ENCODE measurements around the gene OR51V1. TPM values are rescaled to one million over a fixed set of nuclear protein-coding genes. Genes with fewer than 3 reads are reported as not detected.

The OR51V1 gene
- total RNA-seq, 1 donor from 2014 or later = not detected

- intact Hi-C loops (cut with micrococcal nuclease) = no loop called here
Observed at GRCh38 chr11:5230266-5230665, 29.8 kb upstream of the OR51V1 start.

DNA sequence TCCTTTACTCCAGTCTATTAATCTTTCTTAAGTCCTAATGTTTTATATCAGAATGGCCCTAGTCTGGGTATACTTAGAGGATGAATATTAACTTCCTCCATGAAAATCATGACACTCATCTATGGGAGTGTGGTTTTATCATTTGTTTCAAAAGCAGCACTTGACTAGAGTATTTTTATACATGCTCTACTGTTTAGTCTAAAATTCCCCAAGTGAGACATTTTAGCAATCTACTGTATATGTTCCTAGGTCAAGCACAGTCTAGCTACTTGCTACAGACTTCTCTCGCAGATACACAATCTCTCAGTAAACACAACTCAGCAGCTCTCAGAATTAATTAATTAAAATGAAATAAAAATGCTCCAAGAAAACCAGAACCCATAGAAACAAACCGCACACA, 29.3 kb upstream of the OR51V1 start:
- intact Hi-C loops (cut with micrococcal nuclease) = no loop called here

DNA sequence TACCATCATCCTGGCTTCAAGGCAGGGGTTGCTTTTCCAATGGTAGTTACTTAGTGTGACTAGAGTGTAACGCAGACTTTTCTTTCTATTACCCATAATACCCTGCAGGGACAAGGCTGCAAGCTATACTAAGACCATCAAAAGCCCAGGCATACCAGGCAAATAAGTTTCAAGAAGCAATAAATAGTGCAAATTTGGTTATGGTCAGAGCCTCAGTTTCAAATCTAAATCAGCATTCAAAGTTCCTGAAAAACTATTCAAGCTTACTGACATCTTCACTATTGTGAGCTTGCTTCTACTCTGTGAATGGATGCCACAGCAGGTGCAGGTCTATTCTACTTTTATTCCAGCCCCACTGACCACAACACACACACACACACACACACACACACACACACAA, 28.9 kb upstream of the OR51V1 start:
- intact Hi-C loops (cut with micrococcal nuclease) = no loop called here

- intact Hi-C loops (cut with micrococcal nuclease) = no loop called here
Observed at GRCh38 chr11:5228124-5228523, 27.6 kb upstream of the OR51V1 start.

DNA sequence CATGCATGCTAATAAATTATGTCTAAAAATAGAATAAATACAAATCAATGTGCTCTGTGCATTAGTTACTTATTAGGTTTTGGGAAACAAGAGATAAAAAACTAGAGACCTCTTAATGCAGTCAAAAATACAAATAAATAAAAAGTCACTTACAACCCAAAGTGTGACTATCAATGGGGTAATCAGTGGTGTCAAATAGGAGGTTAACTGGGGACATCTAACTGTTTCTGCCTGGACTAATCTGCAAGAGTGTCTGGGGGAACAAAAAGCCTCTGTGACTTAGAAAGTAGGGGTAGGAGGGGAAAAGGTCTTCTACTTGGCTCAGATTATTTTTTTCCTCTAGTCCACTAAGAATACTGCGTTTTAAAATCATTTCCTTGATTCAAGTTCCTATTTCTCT, 27.2 kb upstream of the OR51V1 start:
- intact Hi-C loops (cut with micrococcal nuclease) = no loop called here

DNA sequence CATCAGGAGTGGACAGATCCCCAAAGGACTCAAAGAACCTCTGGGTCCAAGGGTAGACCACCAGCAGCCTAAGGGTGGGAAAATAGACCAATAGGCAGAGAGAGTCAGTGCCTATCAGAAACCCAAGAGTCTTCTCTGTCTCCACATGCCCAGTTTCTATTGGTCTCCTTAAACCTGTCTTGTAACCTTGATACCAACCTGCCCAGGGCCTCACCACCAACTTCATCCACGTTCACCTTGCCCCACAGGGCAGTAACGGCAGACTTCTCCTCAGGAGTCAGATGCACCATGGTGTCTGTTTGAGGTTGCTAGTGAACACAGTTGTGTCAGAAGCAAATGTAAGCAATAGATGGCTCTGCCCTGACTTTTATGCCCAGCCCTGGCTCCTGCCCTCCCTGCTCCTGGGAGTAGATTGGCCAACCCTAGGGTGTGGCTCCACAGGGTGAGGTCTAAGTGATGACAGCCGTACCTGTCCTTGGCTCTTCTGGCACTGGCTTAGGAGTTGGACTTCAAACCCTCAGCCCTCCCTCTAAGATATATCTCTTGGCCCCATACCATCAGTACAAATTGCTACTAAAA, 26.3 kb upstream of the OR51V1 start, which contains the start of gene HBB:
TSS of gene HBB (minus strand) at position 340 of the 579 bp plus-strand sequence. CDS start at position 290, 50 bp downstream.
- intact Hi-C loops (cut with micrococcal nuclease) = no loop called here

DNA sequence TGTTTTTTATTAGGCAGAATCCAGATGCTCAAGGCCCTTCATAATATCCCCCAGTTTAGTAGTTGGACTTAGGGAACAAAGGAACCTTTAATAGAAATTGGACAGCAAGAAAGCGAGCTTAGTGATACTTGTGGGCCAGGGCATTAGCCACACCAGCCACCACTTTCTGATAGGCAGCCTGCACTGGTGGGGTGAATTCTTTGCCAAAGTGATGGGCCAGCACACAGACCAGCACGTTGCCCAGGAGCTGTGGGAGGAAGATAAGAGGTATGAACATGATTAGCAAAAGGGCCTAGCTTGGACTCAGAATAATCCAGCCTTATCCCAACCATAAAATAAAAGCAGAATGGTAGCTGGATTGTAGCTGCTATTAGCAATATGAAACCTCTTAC, 25.0 kb upstream of the OR51V1 start:
- intact Hi-C loops (cut with micrococcal nuclease) = no loop called here

GRCh38 chr11:5224538-5225479, 24.3 kb upstream of the OR51V1 start:
- intact Hi-C loops (cut with micrococcal nuclease) = no loop called here

- intact Hi-C loops (cut with micrococcal nuclease) = no loop called here
Observed at GRCh38 chr11:5223686-5224085, 23.2 kb upstream of the OR51V1 start.

DNA sequence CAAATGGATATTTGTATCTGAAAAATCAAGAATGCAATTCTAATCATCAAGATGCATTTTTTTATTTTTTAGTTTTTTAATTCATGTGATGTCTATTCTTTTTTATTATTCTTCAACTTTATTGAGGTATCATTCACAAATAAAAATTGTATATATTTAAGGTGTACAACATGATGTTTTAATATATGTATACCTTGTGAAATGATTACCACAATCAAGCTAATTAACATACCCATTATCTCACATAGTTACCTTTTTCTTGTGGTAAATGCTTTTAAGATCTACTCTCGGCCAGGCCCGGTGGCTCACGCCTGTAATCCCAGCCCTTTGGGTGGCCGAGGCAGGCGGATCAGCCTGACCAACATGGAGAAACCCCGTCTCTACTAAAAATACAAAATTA, 22.7 kb upstream of the OR51V1 start:
- intact Hi-C loops (cut with micrococcal nuclease) = no loop called here

DNA sequence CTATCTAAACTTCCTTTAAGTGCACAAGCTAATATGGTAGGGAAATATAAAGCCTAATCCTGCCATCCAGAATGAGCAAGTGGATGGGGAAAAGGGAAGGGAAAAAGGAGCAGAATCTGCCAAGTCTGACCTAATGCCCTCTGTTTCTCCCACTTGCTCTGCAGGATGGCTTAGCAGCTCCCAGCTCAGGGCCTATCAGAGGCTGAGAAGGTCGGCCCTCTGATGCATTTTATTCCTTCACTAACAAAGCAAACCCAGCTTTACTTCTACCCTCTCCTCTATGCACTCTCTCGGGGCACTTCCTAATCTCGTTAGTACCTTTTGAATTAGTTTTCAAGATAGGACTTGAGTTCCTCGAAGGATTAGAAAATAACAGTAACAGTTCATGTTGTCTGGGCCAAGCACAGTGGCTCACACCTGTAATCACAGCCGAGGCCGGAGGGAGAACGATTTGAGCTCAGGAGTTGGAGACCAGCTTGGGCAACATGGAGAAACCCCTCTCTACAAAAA, 9.9 kb upstream of the OR51V1 start:
- intact Hi-C loops (cut with micrococcal nuclease) = no loop called here

DNA sequence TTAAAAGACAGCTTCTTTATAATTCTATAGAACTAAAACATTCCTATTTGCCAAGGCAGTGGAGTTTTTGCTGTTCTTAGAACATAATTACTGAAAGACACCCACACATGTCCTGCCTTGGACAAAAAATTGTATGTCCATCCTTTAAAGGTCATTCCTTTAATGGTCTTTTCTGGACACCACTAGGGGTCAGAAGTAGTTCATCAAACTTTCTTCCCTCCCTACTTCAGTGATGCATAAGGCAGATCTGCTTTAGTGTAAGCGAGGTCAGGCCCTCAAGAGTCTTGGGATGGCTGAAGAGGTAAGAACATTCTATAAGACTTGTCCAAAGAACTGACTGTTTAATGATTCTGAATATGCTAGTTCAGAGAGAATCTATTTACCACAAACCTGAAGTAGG, 4.3 kb upstream of the OR51V1 start:
- intact Hi-C loops (cut with micrococcal nuclease) = loop anchor here (5.0 kb wide), 1 partner anchor 88 kb away; no protein-coding TSS in a partner anchor

DNA sequence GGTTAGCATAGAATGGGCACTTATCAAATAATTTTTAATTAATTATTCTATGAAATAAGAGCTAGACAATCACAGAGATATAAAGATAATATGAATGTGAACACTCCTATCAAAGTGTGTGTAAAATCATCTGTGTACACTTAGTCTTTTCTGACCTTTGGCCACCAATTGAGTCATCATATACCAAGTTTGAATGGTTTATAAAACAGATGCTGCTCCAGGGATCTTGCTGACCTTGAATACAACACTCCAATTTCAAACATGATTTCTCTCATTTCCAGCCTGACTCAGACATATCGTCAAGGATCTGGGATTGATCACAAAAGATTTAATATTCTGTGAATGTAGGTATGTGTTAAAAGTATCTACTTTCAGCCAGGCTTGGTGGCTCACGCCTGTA, 2.9 kb upstream of the OR51V1 start:
- intact Hi-C loops (cut with micrococcal nuclease) = no loop called here

GRCh38 chr11:5198285-5198684, 2.2 kb downstream of the OR51V1 start:
- intact Hi-C loops (cut with micrococcal nuclease) = no loop called here

DNA sequence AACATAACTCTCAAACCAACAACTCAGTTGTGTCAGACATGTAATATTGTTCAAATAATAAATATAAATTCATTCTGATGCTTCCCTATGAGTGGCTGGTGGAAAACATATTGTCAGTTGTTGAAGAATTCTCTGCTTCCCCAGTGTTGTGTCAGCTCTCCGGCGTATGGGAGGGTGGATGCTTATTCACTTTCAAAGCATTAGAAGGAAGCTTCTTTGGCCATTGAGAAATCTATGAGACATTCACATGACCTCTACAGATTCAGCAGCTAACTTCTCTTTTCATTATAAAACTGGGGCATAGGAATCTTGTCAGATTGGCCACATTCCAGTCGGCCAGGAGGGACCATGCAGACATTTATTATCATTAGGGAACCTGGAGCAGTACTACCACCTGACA, 2.9 kb downstream of the OR51V1 start:
- intact Hi-C loops (cut with micrococcal nuclease) = no loop called here

DNA sequence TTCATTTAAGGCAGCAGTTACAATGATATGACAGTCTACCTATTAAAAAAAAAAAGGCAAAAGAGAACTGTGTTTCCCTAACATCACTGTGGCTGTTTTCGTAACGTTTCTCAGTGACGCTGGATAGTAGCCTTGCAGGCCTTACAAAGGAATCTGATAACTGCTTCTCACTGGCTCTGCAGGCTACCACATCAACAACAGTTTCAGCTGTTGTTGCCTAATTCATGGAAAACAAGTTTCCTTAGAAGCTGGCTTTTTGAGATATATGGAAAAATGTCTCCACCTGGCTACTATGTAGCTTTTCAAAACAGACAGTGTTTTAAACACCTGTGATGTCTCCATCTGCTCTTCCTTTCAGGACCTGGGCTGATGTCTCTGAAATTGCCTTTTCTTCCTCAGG, 3.8 kb downstream of the OR51V1 start:
- intact Hi-C loops (cut with micrococcal nuclease) = no loop called here

- intact Hi-C loops (cut with micrococcal nuclease) = no loop called here
Observed at GRCh38 chr11:5196067-5196466, 4.4 kb downstream of the OR51V1 start.

GRCh38 chr11:5192738-5193137, 7.7 kb downstream of the OR51V1 start:
- intact Hi-C loops (cut with micrococcal nuclease) = no loop called here

- intact Hi-C loops (cut with micrococcal nuclease) = no loop called here
Observed at GRCh38 chr11:5188201-5188600, 12.3 kb downstream of the OR51V1 start.

GRCh38 chr11:5178046-5178837, 22.2 kb downstream of the OR51V1 start:
- intact Hi-C loops (cut with micrococcal nuclease) = no loop called here

DNA sequence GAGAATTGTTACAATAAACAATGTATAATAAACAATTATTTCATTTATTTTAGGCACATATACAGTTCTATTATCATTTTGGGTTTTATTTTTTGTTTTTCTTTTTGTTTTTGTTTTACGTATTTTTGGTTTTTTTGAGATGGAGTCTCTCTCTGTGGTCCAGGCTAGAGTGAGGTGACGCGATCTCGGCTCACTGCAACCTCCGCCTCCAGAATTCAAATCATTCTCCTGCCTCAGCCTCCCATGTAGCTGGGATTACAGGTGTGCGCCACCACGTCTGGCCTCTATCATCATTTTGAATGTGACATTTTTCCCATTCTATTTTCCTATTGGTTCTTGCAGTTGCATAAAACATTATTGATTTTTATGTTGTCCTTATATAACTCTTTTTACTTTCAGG, 25.5 kb downstream of the OR51V1 start:
- intact Hi-C loops (cut with micrococcal nuclease) = no loop called here

DNA sequence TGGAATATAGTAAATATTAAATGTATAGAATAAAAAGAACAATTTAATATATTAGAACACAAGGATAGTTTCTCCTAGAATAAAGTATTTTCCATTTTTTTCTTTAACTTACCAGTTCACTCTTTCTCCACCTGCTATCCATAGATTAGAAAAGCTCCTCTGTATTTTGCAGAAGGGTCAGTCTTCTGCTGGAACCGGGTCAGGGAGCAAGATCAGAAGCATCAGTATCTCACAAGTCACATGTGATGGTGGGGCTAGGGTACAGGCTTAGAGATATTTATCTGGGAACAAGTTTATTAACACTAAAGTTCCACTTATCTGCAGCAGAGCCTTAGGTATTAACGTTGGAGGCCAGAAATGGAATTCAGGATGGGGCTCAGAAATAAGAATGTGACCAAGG, 28.6 kb downstream of the OR51V1 start:
- intact Hi-C loops (cut with micrococcal nuclease) = no loop called here

All from T-helper 1 cell treated with Interleukin-12 subunit alpha and Interleukin-12 subunit beta and Interleukin-4 antibody, amounts not matched to agents 30 ng/mL and 1 ng/mL, for 36 hours (primary cell).